ENCODE data around the gene SMIM22.

The SMIM22 gene

DNA sequence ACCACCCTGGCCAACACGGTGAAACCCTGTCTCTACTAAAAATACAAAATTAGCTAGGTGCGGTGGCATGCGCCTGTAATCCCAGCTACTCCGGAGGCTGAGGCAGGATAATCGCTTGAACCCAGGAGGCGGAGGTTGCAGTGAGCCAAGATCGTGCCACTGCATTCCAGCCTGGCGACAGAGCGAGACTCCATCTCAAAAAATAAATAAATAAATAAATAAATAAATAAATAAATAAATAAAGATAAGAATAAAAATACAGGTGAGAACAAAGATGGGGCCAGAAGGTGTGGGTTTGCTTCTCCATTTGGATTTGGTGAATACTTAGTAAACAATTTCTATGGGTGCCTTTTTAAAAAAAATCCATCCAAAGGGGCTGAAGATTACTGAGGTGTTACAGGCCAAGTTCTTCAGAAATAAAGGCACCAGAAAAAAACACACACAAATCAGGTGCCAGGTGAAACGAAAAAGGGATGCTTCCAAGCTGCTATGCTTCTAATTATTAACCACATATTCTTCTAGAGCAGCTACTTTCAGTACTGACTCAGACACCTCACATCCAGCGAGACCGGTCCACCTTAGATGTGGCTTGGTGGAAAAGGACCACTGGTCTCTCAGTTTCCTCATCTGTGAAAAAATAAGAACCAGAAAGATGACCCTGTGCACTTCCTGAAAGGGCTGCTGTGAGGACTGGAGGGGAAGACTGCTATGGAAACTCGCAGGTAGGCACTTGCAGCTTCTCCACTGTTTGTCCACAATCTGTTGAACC is 42.7 kb downstream of the SMIM22 start:
- no peak for TF ChIP-seq GATA2 (IDR thresholded peaks at IDR 0.05; ENCODE audit: low read depth, low read length)
- TF ChIP-seq GATA3 (IDR thresholded peaks at IDR 0.05; ENCODE audit: low read depth, low read length), result no peak

DNA sequence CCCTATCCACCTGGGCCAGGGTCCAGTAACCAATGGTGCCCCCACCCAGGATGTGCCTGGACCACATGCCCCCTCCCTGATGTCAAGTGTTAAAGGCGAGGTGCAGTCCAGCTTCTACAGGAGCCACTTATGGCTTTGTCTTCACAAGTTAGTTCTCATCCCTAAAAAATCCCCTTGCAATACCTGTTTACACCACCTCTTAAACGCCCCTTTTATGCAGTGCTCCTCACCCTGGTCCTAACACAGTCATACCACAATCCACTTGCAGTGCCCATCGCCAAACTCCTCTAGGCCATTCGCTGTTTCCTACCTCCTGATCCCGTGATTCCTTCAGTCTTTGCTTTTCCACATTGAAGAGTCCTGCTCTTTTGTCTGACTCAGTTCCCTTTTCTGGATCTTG is 44.8 kb downstream of the SMIM22 start:
- TF ChIP-seq GATA2 (IDR thresholded peaks at IDR 0.05; ENCODE audit: low read depth, low read length) (no peak), GATA3 (IDR thresholded peaks at IDR 0.05; ENCODE audit: low read depth, low read length) (no peak)

DNA sequence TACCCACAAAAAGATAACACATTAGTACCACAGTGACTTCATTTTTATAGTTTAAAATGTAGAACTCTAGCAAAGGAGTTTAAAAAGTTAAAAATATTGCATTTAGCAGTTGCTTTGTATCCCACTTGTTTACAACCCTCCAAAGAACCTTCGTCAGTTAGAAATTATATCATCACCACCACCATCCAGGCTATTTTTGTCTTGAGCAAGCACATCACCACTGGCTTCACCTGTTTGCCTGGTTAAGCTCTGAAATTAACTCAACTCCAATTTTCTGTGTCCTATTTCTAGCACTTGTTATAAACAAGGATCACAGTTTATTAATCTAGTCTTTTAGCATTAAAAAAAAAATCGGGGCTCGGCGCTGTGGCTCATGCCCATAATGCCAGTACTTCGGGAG is 45.8 kb downstream of the SMIM22 start:
- TF ChIP-seq GATA2 (IDR thresholded peaks at IDR 0.05; ENCODE audit: low read depth, low read length), result no peak
- TF ChIP-seq GATA3 (IDR thresholded peaks at IDR 0.05; ENCODE audit: low read depth, low read length), result no peak

Data from SH-SY5Y (cell line).